Measurements from ENCODE around the gene KIRREL3. TPM values are rescaled to one million over a fixed set of nuclear protein-coding genes. Genes with fewer than 3 reads are reported as not detected.

KIRREL3 gene
- total and polyA plus RNA-seq, 2 of the 8 experiments (the other 6 are each of a cell fraction or from before 2014, with no cell fraction given) = 0.29 to 0.32 TPM

GRCh38 chr11:126460417-126461095 lies 540.0 kb downstream of the KIRREL3 start (continued):
- TF ChIP-seq TEAD4 (IDR thresholded peaks at IDR 0.05; ENCODE audit: low read depth, low read length) = no peak
- TF ChIP-seq, protein P1, sequence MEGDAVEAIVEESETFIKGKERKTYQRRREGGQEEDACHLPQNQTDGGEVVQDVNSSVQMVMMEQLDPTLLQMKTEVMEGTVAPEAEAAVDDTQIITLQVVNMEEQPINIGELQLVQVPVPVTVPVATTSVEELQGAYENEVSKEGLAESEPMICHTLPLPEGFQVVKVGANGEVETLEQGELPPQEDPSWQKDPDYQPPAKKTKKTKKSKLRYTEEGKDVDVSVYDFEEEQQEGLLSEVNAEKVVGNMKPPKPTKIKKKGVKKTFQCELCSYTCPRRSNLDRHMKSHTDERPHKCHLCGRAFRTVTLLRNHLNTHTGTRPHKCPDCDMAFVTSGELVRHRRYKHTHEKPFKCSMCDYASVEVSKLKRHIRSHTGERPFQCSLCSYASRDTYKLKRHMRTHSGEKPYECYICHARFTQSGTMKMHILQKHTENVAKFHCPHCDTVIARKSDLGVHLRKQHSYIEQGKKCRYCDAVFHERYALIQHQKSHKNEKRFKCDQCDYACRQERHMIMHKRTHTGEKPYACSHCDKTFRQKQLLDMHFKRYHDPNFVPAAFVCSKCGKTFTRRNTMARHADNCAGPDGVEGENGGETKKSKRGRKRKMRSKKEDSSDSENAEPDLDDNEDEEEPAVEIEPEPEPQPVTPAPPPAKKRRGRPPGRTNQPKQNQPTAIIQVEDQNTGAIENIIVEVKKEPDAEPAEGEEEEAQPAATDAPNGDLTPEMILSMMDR (IDR thresholded peaks at IDR 0.05; ENCODE audit: control extremely low read depth in 1 of 3, insufficient read depth in 1 of 3, low read depth in 1 of 3, low read length in 3 of 3) = no peak
- no peak for TF ChIP-seq TAF1 (IDR thresholded peaks at IDR 0.05; ENCODE audit: low read depth, low read length)
- TF ChIP-seq CBX5 (IDR thresholded peaks at IDR 0.05; ENCODE audit: low read depth, low read length) = no peak
- no peak for TF ChIP-seq YY1 (IDR thresholded peaks at IDR 0.05; ENCODE audit: low read depth, low read length)

Measured in H1 (cell line).